SK-N-SH (cell line): ENCODE results near the gene TJP3.

Experiments used
- EZH2phosphoT487 ChIP-seq: fragments of 200-600 bp; sonication (generic); IDR thresholded peaks from 2 replicates; pipeline ENCODE4 v1.6.1; 2017; ENCODE audit warnings: low read depth, mixed run types, mild to moderate bottlenecking, antibody characterized with exemption, moderate library complexity, borderline replicate concordance
- FOSL2 ChIP-seq: IDR thresholded peaks from 2 replicates; pipeline ENCODE4 v1.4.0; 2012; ENCODE audit warnings: low read depth, mild to moderate bottlenecking, moderate library complexity, borderline replicate concordance
- FOXM1 ChIP-seq: IDR thresholded peaks from 2 replicates; pipeline ENCODE4 v1.4.0; 2012; ENCODE audit warnings: low read depth, mild to moderate bottlenecking
- GABPA ChIP-seq: IDR thresholded peaks from 2 replicates; pipeline ENCODE4 v1.4.0; 2012; ENCODE audit warnings: low read depth, mild to moderate bottlenecking
- MXI1 ChIP-seq: IDR thresholded peaks from 2 replicates; pipeline ENCODE4 v1.6.1; 2012; ENCODE audit warnings: mild to moderate bottlenecking, low read depth, low read length, improper control_type of control experiment
- POLR2AphosphoS5 ChIP-seq: IDR thresholded peaks from 2 replicates; pipeline ENCODE4 v1.6.1; 2012; ENCODE audit warnings: low read depth, low read length
- RCOR1 ChIP-seq: fragments of 150-350 bp; IDR thresholded peaks from 2 replicates; pipeline ENCODE4 v1.6.1; 2017; ENCODE audit warnings: antibody characterized with exemption, low read length
- RFX5 ChIP-seq: IDR thresholded peaks from 2 replicates; pipeline ENCODE4 v1.6.1; 2012; ENCODE audit warnings: mild to moderate bottlenecking, improper control_type of control experiment, low read length
- TCF12 ChIP-seq: IDR thresholded peaks from 2 replicates; pipeline ENCODE4 v1.4.0; 2012
- TEAD4 ChIP-seq: IDR thresholded peaks from 2 replicates; pipeline ENCODE4 v1.4.0; 2012; ENCODE audit warnings: mild to moderate bottlenecking, borderline replicate concordance; ENCODE audit not compliant: insufficient read depth
- TF ChIP-seq, protein P1 (sequence below): fragments of 200-600 bp; sonication (generic); IDR thresholded peaks from 2 replicates; pipeline ENCODE4 v1.6.1; 2017; ENCODE audit warnings: antibody characterized with exemption, mild to moderate bottlenecking, moderate library complexity
- TF ChIP-seq, protein P2 (sequence below): fragments of 150-350 bp; IDR thresholded peaks from 2 replicates; pipeline ENCODE4 v1.6.1; 2017; ENCODE audit warnings: antibody characterized with exemption, low read length, low read depth, borderline replicate concordance
- TF ChIP-seq, protein P3 (sequence below): IDR thresholded peaks from 2 replicates; pipeline ENCODE4 v1.6.1; 2012; ENCODE audit warnings: mild to moderate bottlenecking, low read depth, low read length, moderate library complexity
- TF ChIP-seq, protein P4 (sequence below): IDR thresholded peaks from 2 replicates; pipeline ENCODE4 v1.4.0; 2012; ENCODE audit warnings: low read depth

DNA sequence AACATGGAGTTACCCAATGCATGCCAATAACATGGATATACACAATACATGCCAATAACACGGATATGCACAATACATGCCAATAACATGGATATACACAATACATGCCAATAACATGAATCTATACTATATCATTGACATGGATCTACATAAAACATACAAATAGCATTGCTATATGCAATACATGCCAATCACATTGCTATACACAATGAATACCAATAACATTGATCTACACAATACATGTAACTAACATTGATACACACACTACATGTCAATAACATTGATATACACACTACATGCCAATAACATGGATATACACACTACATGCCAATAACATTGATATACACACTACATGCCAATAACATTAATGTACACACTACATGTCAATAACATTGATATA is 7.0 kb upstream of the TJP3 start:
- TF ChIP-seq RCOR1: no peak
- TF ChIP-seq, protein P1, sequence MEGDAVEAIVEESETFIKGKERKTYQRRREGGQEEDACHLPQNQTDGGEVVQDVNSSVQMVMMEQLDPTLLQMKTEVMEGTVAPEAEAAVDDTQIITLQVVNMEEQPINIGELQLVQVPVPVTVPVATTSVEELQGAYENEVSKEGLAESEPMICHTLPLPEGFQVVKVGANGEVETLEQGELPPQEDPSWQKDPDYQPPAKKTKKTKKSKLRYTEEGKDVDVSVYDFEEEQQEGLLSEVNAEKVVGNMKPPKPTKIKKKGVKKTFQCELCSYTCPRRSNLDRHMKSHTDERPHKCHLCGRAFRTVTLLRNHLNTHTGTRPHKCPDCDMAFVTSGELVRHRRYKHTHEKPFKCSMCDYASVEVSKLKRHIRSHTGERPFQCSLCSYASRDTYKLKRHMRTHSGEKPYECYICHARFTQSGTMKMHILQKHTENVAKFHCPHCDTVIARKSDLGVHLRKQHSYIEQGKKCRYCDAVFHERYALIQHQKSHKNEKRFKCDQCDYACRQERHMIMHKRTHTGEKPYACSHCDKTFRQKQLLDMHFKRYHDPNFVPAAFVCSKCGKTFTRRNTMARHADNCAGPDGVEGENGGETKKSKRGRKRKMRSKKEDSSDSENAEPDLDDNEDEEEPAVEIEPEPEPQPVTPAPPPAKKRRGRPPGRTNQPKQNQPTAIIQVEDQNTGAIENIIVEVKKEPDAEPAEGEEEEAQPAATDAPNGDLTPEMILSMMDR: no peak
- TF ChIP-seq TEAD4: no peak
- TF ChIP-seq, protein P2, sequence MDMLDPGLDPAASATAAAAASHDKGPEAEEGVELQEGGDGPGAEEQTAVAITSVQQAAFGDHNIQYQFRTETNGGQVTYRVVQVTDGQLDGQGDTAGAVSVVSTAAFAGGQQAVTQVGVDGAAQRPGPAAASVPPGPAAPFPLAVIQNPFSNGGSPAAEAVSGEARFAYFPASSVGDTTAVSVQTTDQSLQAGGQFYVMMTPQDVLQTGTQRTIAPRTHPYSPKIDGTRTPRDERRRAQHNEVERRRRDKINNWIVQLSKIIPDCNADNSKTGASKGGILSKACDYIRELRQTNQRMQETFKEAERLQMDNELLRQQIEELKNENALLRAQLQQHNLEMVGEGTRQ: no peak
- no peak for TF ChIP-seq GABPA
- TF ChIP-seq FOSL2: no peak
- TF ChIP-seq, protein P3, sequence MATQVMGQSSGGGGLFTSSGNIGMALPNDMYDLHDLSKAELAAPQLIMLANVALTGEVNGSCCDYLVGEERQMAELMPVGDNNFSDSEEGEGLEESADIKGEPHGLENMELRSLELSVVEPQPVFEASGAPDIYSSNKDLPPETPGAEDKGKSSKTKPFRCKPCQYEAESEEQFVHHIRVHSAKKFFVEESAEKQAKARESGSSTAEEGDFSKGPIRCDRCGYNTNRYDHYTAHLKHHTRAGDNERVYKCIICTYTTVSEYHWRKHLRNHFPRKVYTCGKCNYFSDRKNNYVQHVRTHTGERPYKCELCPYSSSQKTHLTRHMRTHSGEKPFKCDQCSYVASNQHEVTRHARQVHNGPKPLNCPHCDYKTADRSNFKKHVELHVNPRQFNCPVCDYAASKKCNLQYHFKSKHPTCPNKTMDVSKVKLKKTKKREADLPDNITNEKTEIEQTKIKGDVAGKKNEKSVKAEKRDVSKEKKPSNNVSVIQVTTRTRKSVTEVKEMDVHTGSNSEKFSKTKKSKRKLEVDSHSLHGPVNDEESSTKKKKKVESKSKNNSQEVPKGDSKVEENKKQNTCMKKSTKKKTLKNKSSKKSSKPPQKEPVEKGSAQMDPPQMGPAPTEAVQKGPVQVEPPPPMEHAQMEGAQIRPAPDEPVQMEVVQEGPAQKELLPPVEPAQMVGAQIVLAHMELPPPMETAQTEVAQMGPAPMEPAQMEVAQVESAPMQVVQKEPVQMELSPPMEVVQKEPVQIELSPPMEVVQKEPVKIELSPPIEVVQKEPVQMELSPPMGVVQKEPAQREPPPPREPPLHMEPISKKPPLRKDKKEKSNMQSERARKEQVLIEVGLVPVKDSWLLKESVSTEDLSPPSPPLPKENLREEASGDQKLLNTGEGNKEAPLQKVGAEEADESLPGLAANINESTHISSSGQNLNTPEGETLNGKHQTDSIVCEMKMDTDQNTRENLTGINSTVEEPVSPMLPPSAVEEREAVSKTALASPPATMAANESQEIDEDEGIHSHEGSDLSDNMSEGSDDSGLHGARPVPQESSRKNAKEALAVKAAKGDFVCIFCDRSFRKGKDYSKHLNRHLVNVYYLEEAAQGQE: no peak
- no peak for TF ChIP-seq TCF12
- TF ChIP-seq FOXM1: no peak
- TF ChIP-seq POLR2AphosphoS5: no peak
- TF ChIP-seq, protein P4, sequence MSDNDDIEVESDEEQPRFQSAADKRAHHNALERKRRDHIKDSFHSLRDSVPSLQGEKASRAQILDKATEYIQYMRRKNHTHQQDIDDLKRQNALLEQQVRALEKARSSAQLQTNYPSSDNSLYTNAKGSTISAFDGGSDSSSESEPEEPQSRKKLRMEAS: no peak
- TF ChIP-seq EZH2phosphoT487: no peak
- no peak for TF ChIP-seq MXI1
- no peak for TF ChIP-seq RFX5
